ENCODE data around the gene ZNF474. TPM values are rescaled to one million over a fixed set of nuclear protein-coding genes. Genes with fewer than 3 reads are reported as not detected.
A peak's percentile ranks its signal among the peaks of the same experiment; 100 is the strongest.

The ZNF474 gene
- total RNA-seq, 2 experiments from 2014 or later = not detected

GRCh38 chr5:122184676-122185255 lies 55.4 kb downstream of the ZNF474 start:
- peaks cover 10% of the 10 kb centered on the region for H3K27me3 Mint-ChIP-seq
- intact Hi-C loops (cut with micrococcal nuclease) = no loop called here
- TF ChIP-seq CTCF (IDR thresholded peaks at IDR 0.05) = no peak

GRCh38 chr5:122187426-122187825 lies 58.1 kb downstream of the ZNF474 start:
- CTCF ChIA-PET = no interaction called here
- H3K27me3 Mint-ChIP-seq = peaks cover 13% of the 10 kb centered on the region
- intact Hi-C loops (cut with micrococcal nuclease) = no loop called here
- POLR2A ChIA-PET = no interaction called here
- peaks cover 3% of the 10 kb centered on the region for H3K9me3 Mint-ChIP-seq
- H3K4me1 Mint-ChIP-seq (ENCODE audit: low read depth) = no peaks in the 10 kb centered on the region
- DNase-seq (no peak), ATAC-seq (no peak)
- H3K4me3 Mint-ChIP-seq = no peak overlapping the region
- no peak overlapping the region for H3K27ac Mint-ChIP-seq
- H3K36me3 Mint-ChIP-seq (ENCODE audit: low read depth) = no peaks in the 10 kb centered on the region
- no peak for TF ChIP-seq CTCF (IDR thresholded peaks at IDR 0.05)

More at GRCh38 chr5:122184676-122185255, 55.4 kb downstream of the ZNF474 start:
- POLR2A ChIA-PET = no interaction called here
- Mint-ChIP-seq H3K4me3 (no peak overlapping the region), H3K36me3 (ENCODE audit: low read depth) (no peaks in the 10 kb centered on the region), H3K27ac (no peak overlapping the region), H3K4me1 (ENCODE audit: low read depth) (peaks cover 7% of the 10 kb centered on the region), H3K9me3 (peaks cover 3% of the 10 kb centered on the region)
- ATAC-seq (no peak), DNase-seq (no peak)
- CTCF ChIA-PET = interaction anchor here (1.0 kb wide), 1 partner anchor 8 kb away, joined by 3 read pairs; no protein-coding TSS in a partner anchor

- ChIA-PET CTCF (no interaction called here), POLR2A (no interaction called here)
- TF ChIP-seq CTCF (IDR thresholded peaks at IDR 0.05) = no peak
- Mint-ChIP-seq H3K27ac (no peak overlapping the region), H3K4me1 (ENCODE audit: low read depth) (no peaks in the 10 kb centered on the region), H3K9me3 (peaks cover 3% of the 10 kb centered on the region), H3K27me3 (peaks cover 20% of the 10 kb centered on the region), H3K36me3 (ENCODE audit: low read depth) (no peaks in the 10 kb centered on the region), H3K4me3 (no peak overlapping the region)
- intact Hi-C loops (cut with micrococcal nuclease) = no loop called here
- DNase-seq = no peak
- ATAC-seq = no peak
Observed at GRCh38 chr5:122190156-122190555, 60.8 kb downstream of the ZNF474 start.

GRCh38 chr5:122192497-122193496 lies 63.5 kb downstream of the ZNF474 start:
- TF ChIP-seq CTCF (IDR thresholded peaks at IDR 0.05) = peak; percentile 55
- Mint-ChIP-seq H3K4me3 (no peak overlapping the region), H3K36me3 (ENCODE audit: low read depth) (no peaks in the 10 kb centered on the region), H3K4me1 (ENCODE audit: low read depth) (no peaks in the 10 kb centered on the region), H3K27me3 (peaks cover 19% of the 10 kb centered on the region), H3K27ac (no peak overlapping the region), H3K9me3 (no peaks in the 10 kb centered on the region)
- intact Hi-C loops (cut with micrococcal nuclease) = no loop called here
- DNase-seq (peak; percentile 19), ATAC-seq (peak; percentile 53)
- POLR2A ChIA-PET = no interaction called here
- CTCF ChIA-PET = interaction anchor here (0.9 kb wide), 1 partner anchor 9 kb away, joined by 3 read pairs; no protein-coding TSS in a partner anchor
